IMR-90 (cell line): ENCODE measurements around the gene SCN1B. TPM values are rescaled to one million over a fixed set of nuclear protein-coding genes. Genes with fewer than 3 reads are reported as not detected.

Experiments
- ATAC-seq: fragments of 200-7000 bp; cut with Tn5 transposase; 2 replicates; pipeline ENCODE4 v1.9.1; 2020; ENCODE audit warnings: low read depth, mild to moderate bottlenecking, moderate library complexity
- BruUV-seq: library from RNA; stranded (reverse); fragments of 400-500 nt; replicated peaks from 2 replicates; lab custom pipeline; 2021; lab: Mats Ljungman, UMichigan
- CTCF ChIA-PET: fragments of 300-600 bp; formaldehyde crosslinking; extraction: SDS; loops from one replicate; lab custom pipeline; 2021; ENCODE audit warnings: antibody characterized with exemption; lab: Yijun Ruan, JAX
- POLR2A ChIA-PET: fragments of 300-600 bp; sonication (Branson Sonifier 250); formaldehyde crosslinking; loops from one replicate; lab custom pipeline; 2022; ENCODE audit warnings: antibody characterized with exemption; ENCODE audit not compliant: unreplicated experiment; lab: Charles Lee
- DNase-seq: peaks from one replicate; pipeline ENCODE4 v3.0.0; 2013
- H2AFZ ChIP-seq: replicated peaks from 2 replicates; pipeline ENCODE3; 2013; ENCODE audit warnings: low read length, mild to moderate bottlenecking; ENCODE audit not compliant: poor library complexity
- H2AK5ac ChIP-seq: 2 replicates; pipeline ENCODE4 v1.6.1; 2013; ENCODE audit warnings: low read depth, low read length, inconsistent platforms
- H2AK9ac ChIP-seq: replicated peaks from 2 replicates; pipeline ENCODE3; 2013; ENCODE audit warnings: mild to moderate bottlenecking, low read depth, low read length, moderate library complexity; ENCODE audit not compliant: poor library complexity
- H2BK120ac ChIP-seq: 2 replicates; pipeline ENCODE4 v1.6.1; 2013; ENCODE audit warnings: low read depth, low read length, inconsistent platforms
- H2BK15ac ChIP-seq: 3 replicates; pipeline ENCODE4 v1.6.1; 2013; ENCODE audit warnings: low read depth, low read length, inconsistent platforms
- H2BK20ac ChIP-seq: 2 replicates; pipeline ENCODE4 v1.6.1; 2013; ENCODE audit warnings: low read depth, mild to moderate bottlenecking, inconsistent platforms, low read length, moderate library complexity
- H2BK5ac ChIP-seq: 2 replicates; pipeline ENCODE4 v1.6.1; 2013; ENCODE audit warnings: mild to moderate bottlenecking, low read depth, low read length, inconsistent platforms; ENCODE audit not compliant: poor library complexity, severe bottlenecking
- H3K14ac ChIP-seq: replicated peaks from 2 replicates; pipeline ENCODE4 v1.6.1; 2013; ENCODE audit warnings: low read depth, low read length, inconsistent platforms
- H3K18ac ChIP-seq: 2 replicates; pipeline ENCODE4 v1.6.1; 2013; ENCODE audit warnings: low read depth, low read length, control low read depth
- H3K23ac ChIP-seq: 2 replicates; pipeline ENCODE4 v1.6.1; 2013; ENCODE audit warnings: low read depth, low read length, inconsistent platforms
- H3K27ac ChIP-seq: 2 replicates; pipeline ENCODE4 v1.5.1; 2013; ENCODE audit warnings: mild to moderate bottlenecking, control low read depth, low read length; ENCODE audit not compliant: insufficient read depth
- H3K27me3 ChIP-seq: 2 replicates; pipeline ENCODE4 v1.6.1; 2013; ENCODE audit warnings: low read length; ENCODE audit not compliant: control insufficient read depth, insufficient read depth
- H3K36me3 ChIP-seq: 2 replicates; pipeline ENCODE4 v1.6.1; 2013; ENCODE audit warnings: low read length, mixed read lengths; ENCODE audit not compliant: control insufficient read depth, insufficient read depth
- H3K4ac ChIP-seq: 2 replicates; pipeline ENCODE4 v1.6.1; 2013; ENCODE audit warnings: low read depth, low read length, inconsistent platforms
- H3K4me1 ChIP-seq: 2 replicates; pipeline ENCODE4 v1.6.1; 2013; ENCODE audit warnings: low read length, mixed read lengths; ENCODE audit not compliant: control insufficient read depth, insufficient read depth
- H3K4me2 ChIP-seq: 2 replicates; pipeline ENCODE4 v1.6.1; 2013; ENCODE audit warnings: low read depth, mild to moderate bottlenecking, control low read depth, low read length, moderate library complexity
- H3K4me3 ChIP-seq: 2 replicates; pipeline ENCODE4 v1.5.1; 2013; ENCODE audit warnings: low read depth, mild to moderate bottlenecking, control low read depth, low read length, moderate library complexity; ENCODE audit not compliant: insufficient read depth
- H3K56ac ChIP-seq: 2 replicates; pipeline ENCODE4 v1.6.1; 2013; ENCODE audit warnings: low read length, inconsistent platforms; ENCODE audit not compliant: insufficient read depth; ENCODE audit errors: extremely low read depth
- H3K79me1 ChIP-seq, 2 experiments: 2 replicates each; pipeline ENCODE4 v1.6.1; 2013; ENCODE audit warnings: low read length in 2 of 2, inconsistent platforms in 1 of 2, low read depth in 1 of 2
- H3K9ac ChIP-seq: 2 replicates; pipeline ENCODE4 v1.6.1; 2013; ENCODE audit warnings: low read depth, low read length, control low read depth
- H3K9me1 ChIP-seq: 2 replicates; pipeline ENCODE4 v1.6.1; 2013; ENCODE audit warnings: low read length, inconsistent platforms; ENCODE audit not compliant: insufficient read depth
- H3K9me3 ChIP-seq: 2 replicates; pipeline ENCODE4 v1.6.1; 2013; ENCODE audit warnings: low read length; ENCODE audit not compliant: control insufficient read depth, insufficient read depth
- H4K20me1 ChIP-seq: 2 replicates; pipeline ENCODE4 v1.6.1; 2013; ENCODE audit warnings: low read length, inconsistent platforms; ENCODE audit not compliant: insufficient read depth
- H4K5ac ChIP-seq: 2 replicates; pipeline ENCODE4 v1.6.1; 2013; ENCODE audit warnings: mild to moderate bottlenecking, low read depth, low read length, control low read depth
- H4K8ac ChIP-seq, 2 experiments: 2 replicates each; pipeline ENCODE4 v1.6.1; 2013; ENCODE audit warnings: low read depth in 2 of 2, low read length in 2 of 2, control low read depth in 1 of 2, inconsistent platforms in 1 of 2
- H4K91ac ChIP-seq: 2 replicates; pipeline ENCODE4 v1.6.1; 2013; ENCODE audit warnings: low read depth, low read length, inconsistent platforms; ENCODE audit not compliant: insufficient read depth
- BHLHE40 ChIP-seq: fragments of 150-350 bp; IDR thresholded peaks from 2 replicates; pipeline ENCODE4 v1.6.1; 2016; ENCODE audit warnings: mild to moderate bottlenecking, low read depth, low read length
- CEBPB ChIP-seq: IDR thresholded peaks from 2 replicates; pipeline ENCODE4 v1.6.1; 2012; ENCODE audit warnings: low read depth, low read length, improper control_type of control experiment
- CHD1 ChIP-seq: IDR thresholded peaks from 2 replicates; pipeline ENCODE4 v1.6.1; 2012; ENCODE audit warnings: low read depth, low read length, improper control_type of control experiment
- FOS ChIP-seq: fragments of 150-350 bp; IDR thresholded peaks from 2 replicates; pipeline ENCODE4 v1.6.1; 2016; ENCODE audit warnings: low read depth, low read length
- MAFK ChIP-seq: IDR thresholded peaks from 2 replicates; pipeline ENCODE4 v1.6.1; 2012; ENCODE audit warnings: low read depth, low read length, improper control_type of control experiment
- MAZ ChIP-seq: IDR thresholded peaks from 2 replicates; pipeline ENCODE4 v1.6.1; 2012; ENCODE audit warnings: low read depth, mild to moderate bottlenecking, low read length, improper control_type of control experiment, moderate library complexity, borderline replicate concordance
- MXI1 ChIP-seq: IDR thresholded peaks from 2 replicates; pipeline ENCODE4 v1.6.1; 2012; ENCODE audit warnings: low read depth, mild to moderate bottlenecking, low read length, moderate library complexity, borderline replicate concordance
- NFE2L2 ChIP-seq: fragments of 150-350 bp; IDR thresholded peaks from 2 replicates; pipeline ENCODE4 v1.6.1; 2016; ENCODE audit warnings: low read depth, mild to moderate bottlenecking, low read length
- POLR2A ChIP-seq: IDR thresholded peaks from 2 replicates; pipeline ENCODE4 v1.6.1; 2012; ENCODE audit warnings: mild to moderate bottlenecking, low read depth, low read length
- RAD21 ChIP-seq: IDR thresholded peaks from 2 replicates; pipeline ENCODE4 v1.6.1; 2012; ENCODE audit warnings: low read length, improper control_type of control experiment
- RCOR1 ChIP-seq: IDR thresholded peaks from 2 replicates; pipeline ENCODE4 v1.6.1; 2012; ENCODE audit warnings: mild to moderate bottlenecking, low read length, improper control_type of control experiment; ENCODE audit not compliant: insufficient replicate concordance
- RFX5 ChIP-seq: IDR thresholded peaks from 2 replicates; pipeline ENCODE4 v1.8.0; 2012; ENCODE audit warnings: low read depth, mild to moderate bottlenecking, low read length, moderate library complexity
- SMC3 ChIP-seq: fragments of 150-350 bp; IDR thresholded peaks from 2 replicates; pipeline ENCODE4 v1.6.1; 2016; ENCODE audit warnings: low read depth, mild to moderate bottlenecking, antibody characterized with exemption, low read length, moderate library complexity
- WGBS, 2 experiments: methylation state at CpG; one replicate each; pipeline versions ENCODE4 v1.1.5 to v1.1.7; 2013; ENCODE audit warnings: missing lambda C conversion rate in 2 of 2; ENCODE audit not compliant: insufficient read length in 1 of 2; ENCODE audit errors: extremely low coverage in 2 of 2; 5-methylcytosine and 5-hydroxymethylcytosine counted together
- dilution Hi-C: fragments of 300-500 bp; cut with HindIII; formaldehyde crosslinking; loops from one replicate; pipeline ENCODE4 v1.14.3; 2018; ENCODE audit warnings: low sequenced_read_pairs; ENCODE audit not compliant: unreplicated experiment
- in situ Hi-C: fragments of 300-500 bp; cut with MboI; formaldehyde crosslinking; loops from 3 replicates; pipeline ENCODE4 v1.14.3; 2019; ENCODE audit warnings: low sequenced_read_pairs, inconsistent platforms, mixed read lengths
- intact Hi-C: fragments of 100-400 bp; cut with micrococcal nuclease; formaldehyde crosslinking; loops from 2 replicates; pipeline ENCODE4 v1.10.0; 2022
- polyA plus RNA-seq, 3 experiments: library from polyadenylated mRNA; depleted of rRNA; stranded (reverse); fragments of >200 nt; gene quantifications; 2 replicates each; pipeline ENCODE4 v1.2.3, GENCODE V29; 2012; ENCODE audit warnings: low replicate concordance in 1 of 3
- total RNA-seq: library from RNA; depleted of rRNA; stranded (reverse); fragments of >200 nt; gene quantifications from 2 replicates; pipeline ENCODE4 v1.2.3, GENCODE V29; 2012
- TF ChIP-seq, protein P1 (sequence below): fragments of 150-350 bp; IDR thresholded peaks from 2 replicates; pipeline ENCODE4 v1.6.1; 2017; ENCODE audit warnings: mild to moderate bottlenecking, antibody characterized with exemption, low read length, low read depth
- TF ChIP-seq, protein P2 (sequence below): fragments of 150-350 bp; IDR thresholded peaks from 2 replicates; pipeline ENCODE4 v1.6.1; 2016; ENCODE audit warnings: low read depth, mild to moderate bottlenecking, low read length, moderate library complexity, borderline replicate concordance
- TF ChIP-seq, protein P3 (sequence below): conservative IDR thresholded peaks from 2 replicates; pipeline ENCODE4 v1.5.1; 2012; ENCODE audit warnings: mild to moderate bottlenecking, low read depth, low read length, improper control_type of control experiment

Gene SCN1B
- total and polyA plus RNA-seq, 2 of the 4 experiments (the other 2 are of a cell fraction) = 2.0 to 9.6 TPM

DNA sequence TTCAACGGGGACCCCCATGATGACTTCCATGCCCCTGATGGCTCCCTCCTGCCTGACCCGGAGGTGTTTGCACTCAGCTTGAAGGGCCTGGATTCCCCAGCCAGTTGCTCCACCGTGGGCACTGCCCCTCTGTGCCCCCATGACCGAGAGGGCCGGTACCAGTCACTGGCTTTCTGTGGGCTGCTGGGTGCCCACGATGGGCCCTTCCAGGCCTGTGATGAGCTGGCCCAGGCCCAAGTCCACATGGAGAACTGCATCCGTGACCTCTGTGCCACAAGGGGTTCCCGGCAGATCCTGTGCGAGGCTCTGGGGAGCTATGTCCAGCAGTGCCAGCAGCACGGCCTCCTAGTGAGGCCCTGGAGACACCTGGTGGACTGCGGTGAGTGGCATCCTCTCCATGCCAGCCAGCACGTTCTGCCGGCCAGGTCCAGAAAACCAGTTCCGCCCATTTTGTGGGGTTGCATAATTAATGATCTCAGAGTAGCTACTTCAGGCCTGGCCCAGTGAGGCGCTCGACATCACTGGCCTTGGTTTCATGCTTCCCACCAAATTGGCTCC lies 50.4 kb downstream of the SCN1B start:
- H4K20me1 ChIP-seq = no peaks in the 10 kb centered on the region
- no peak overlapping the region for H3K9ac ChIP-seq
- peaks cover 9% of the 10 kb centered on the region for H3K27me3 ChIP-seq
- H3K18ac ChIP-seq = no peak overlapping the region
- ATAC-seq (no peak), DNase-seq (no peak)
- TF ChIP-seq CHD1 = no peak
- TF ChIP-seq CEBPB = no peak
- TF ChIP-seq MXI1 = no peak
- TF ChIP-seq SMC3 = no peak
- no peak for TF ChIP-seq POLR2A
- no peak for TF ChIP-seq RFX5
- no peak for TF ChIP-seq RAD21
- TF ChIP-seq, protein P1, sequence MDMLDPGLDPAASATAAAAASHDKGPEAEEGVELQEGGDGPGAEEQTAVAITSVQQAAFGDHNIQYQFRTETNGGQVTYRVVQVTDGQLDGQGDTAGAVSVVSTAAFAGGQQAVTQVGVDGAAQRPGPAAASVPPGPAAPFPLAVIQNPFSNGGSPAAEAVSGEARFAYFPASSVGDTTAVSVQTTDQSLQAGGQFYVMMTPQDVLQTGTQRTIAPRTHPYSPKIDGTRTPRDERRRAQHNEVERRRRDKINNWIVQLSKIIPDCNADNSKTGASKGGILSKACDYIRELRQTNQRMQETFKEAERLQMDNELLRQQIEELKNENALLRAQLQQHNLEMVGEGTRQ = no peak
- no peak for TF ChIP-seq MAFK
- no peak for TF ChIP-seq BHLHE40
- TF ChIP-seq RCOR1 = no peak
- TF ChIP-seq, protein P2, sequence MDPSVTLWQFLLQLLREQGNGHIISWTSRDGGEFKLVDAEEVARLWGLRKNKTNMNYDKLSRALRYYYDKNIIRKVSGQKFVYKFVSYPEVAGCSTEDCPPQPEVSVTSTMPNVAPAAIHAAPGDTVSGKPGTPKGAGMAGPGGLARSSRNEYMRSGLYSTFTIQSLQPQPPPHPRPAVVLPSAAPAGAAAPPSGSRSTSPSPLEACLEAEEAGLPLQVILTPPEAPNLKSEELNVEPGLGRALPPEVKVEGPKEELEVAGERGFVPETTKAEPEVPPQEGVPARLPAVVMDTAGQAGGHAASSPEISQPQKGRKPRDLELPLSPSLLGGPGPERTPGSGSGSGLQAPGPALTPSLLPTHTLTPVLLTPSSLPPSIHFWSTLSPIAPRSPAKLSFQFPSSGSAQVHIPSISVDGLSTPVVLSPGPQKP = no peak
- TF ChIP-seq FOS = no peak
- TF ChIP-seq NFE2L2 = no peak
- TF ChIP-seq, protein P3, sequence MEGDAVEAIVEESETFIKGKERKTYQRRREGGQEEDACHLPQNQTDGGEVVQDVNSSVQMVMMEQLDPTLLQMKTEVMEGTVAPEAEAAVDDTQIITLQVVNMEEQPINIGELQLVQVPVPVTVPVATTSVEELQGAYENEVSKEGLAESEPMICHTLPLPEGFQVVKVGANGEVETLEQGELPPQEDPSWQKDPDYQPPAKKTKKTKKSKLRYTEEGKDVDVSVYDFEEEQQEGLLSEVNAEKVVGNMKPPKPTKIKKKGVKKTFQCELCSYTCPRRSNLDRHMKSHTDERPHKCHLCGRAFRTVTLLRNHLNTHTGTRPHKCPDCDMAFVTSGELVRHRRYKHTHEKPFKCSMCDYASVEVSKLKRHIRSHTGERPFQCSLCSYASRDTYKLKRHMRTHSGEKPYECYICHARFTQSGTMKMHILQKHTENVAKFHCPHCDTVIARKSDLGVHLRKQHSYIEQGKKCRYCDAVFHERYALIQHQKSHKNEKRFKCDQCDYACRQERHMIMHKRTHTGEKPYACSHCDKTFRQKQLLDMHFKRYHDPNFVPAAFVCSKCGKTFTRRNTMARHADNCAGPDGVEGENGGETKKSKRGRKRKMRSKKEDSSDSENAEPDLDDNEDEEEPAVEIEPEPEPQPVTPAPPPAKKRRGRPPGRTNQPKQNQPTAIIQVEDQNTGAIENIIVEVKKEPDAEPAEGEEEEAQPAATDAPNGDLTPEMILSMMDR = no peak
- TF ChIP-seq MAZ = no peak
- H3K36me3 ChIP-seq = no peaks in the 10 kb centered on the region
- no TSS peak for BruUV-seq
- H3K9me1 ChIP-seq = no peaks in the 10 kb centered on the region
- H2BK15ac ChIP-seq = no peak overlapping the region
- CTCF ChIA-PET = no interaction called here
- no peak overlapping the region for H3K4ac ChIP-seq
- no peak overlapping the region for H3K56ac ChIP-seq
- H2BK120ac ChIP-seq = no peak overlapping the region
- no peaks in the 10 kb centered on the region for H3K4me1 ChIP-seq
- dilution Hi-C loops (no loop called here), in situ Hi-C loops (no loop called here), intact Hi-C loops (no loop called here)
- no peak overlapping the region for H2BK5ac ChIP-seq
- H4K8ac ChIP-seq = no peak overlapping the region
- H4K5ac ChIP-seq = no peak overlapping the region
- H3K9me3 ChIP-seq = no peaks in the 10 kb centered on the region; the same call in 1 of the 2 replicates
- POLR2A ChIA-PET = interaction anchor here (0.5 kb wide), 1 partner anchor 207 kb away, joined by 3 read pairs; no protein-coding TSS in a partner anchor
- H3K79me1 ChIP-seq = no peaks in the 10 kb centered on the region
- H2AFZ ChIP-seq = no peak overlapping the region
- H3K27ac ChIP-seq = no peak overlapping the region
- no peak overlapping the region for H3K23ac ChIP-seq
- H2BK20ac ChIP-seq = no peak overlapping the region
- no peak overlapping the region for H4K91ac ChIP-seq
- no peak overlapping the region for H3K14ac ChIP-seq
- no peak overlapping the region for H3K4me3 ChIP-seq
- H3K4me2 ChIP-seq = no peak overlapping the region
- 75% methylated on average over 9 of the region's 16 CpGs; no CpG with 5 or more reads in 1 of the 2 experiments for WGBS, 2 experiments
- no peak overlapping the region for H2AK9ac ChIP-seq
- H2AK5ac ChIP-seq = no peak overlapping the region
